Activated CD4-positive, alpha-beta T cell treated with anti-CD3 and anti-CD28 coated beads, Interleukin-2, amount 50 U/mL, for 48 hours (primary cell): ENCODE measurements around the gene GRK5.

Experiments
- DNase-seq, 2 experiments: peaks; one replicate each; pipeline ENCODE4 v3.0.0-alpha.2; 2020

Gene GRK5

DNA sequence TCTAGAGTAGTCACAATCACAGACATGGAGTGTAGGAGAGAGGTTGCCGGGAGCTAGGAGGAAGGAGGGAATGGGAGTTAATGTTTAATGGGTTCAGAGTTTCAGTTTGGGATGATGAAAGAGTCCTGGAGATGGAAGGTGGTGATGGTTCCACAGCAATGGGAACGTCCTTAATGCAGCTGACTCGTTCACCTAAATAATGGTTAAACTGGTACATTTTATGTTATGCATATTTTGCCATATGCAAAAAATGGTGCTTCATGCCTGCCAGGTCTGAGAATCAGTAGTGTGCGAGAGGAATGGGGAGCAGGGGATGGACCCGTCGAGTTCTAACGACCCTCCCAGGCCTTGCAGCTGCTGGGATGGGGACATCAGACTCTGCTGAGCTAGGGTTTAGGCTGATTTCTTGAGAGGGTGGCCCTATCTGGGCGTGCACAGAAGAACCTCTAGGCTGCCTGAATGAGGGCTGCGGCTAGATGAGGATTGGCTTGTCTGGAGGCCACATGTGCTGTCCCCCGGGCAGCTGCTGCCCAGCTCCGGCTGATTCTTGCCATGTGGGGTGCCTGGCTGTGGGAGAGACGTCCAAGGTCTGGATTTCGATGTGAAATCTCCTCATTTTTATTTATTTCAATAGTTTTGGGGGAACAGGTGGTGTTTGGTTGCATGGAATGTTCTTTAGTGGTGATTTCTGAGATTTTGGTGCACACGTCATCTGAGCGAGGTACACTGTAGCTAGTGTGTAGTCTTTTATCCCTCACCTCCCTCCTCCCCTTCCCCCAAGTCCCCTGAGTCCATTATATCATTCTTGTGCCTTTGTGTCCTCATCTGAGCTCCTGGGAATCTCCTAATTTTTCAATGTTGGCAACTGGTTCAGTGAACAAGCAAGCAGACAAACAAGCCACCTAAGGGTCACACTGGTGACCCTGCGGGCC, 116.0 kb downstream of the GRK5 start:
- DNase-seq, result no peak

DNA sequence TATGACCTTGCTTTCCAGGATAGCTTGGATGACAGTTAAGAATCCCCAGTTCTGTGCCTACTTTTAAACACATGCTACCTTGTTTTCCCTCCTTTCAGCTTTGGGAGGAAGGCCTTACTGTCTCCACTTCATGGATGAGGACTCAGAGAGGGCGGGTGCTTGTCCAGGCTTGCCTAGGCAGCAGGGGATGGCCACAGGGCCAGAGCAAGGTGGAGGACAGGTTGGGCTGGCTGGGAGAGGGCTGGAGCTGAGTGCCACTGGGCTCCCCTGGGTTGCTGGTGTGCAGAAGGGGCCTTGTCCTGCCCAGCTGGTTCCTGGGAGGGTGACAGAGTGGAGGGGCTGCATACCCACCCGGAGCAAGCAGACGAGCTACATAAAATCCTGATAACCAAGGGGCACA, 117.8 kb downstream of the GRK5 start:
- no peak for DNase-seq

DNA sequence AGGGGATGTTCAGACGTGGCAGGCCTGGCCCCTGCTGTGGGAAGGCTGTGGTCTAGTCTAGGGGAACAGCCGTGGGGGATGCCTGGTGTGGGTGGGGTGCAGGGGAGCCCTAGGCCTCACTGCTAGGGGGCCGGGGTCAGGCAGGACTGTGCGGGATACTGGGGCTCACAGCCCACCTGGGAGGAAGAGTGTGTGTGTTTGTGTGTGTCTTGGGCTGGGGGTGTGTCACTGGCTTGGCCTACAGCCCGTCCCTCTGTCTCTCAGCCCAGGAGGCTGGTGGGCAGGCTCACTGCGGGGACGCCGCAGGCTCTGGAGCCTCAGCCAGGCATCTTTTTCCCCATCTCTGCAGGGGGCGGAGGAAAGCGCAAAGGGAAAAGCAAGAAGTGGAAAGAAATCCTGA, 118.8 kb downstream of the GRK5 start:
- no peak for DNase-seq

GRCh38 chr10:119327096-119327745, 119.8 kb downstream of the GRK5 start:
- DNase-seq, result no peak

GRCh38 chr10:119328223-119328622, 120.9 kb downstream of the GRK5 start:
- DNase-seq, result no peak

DNA sequence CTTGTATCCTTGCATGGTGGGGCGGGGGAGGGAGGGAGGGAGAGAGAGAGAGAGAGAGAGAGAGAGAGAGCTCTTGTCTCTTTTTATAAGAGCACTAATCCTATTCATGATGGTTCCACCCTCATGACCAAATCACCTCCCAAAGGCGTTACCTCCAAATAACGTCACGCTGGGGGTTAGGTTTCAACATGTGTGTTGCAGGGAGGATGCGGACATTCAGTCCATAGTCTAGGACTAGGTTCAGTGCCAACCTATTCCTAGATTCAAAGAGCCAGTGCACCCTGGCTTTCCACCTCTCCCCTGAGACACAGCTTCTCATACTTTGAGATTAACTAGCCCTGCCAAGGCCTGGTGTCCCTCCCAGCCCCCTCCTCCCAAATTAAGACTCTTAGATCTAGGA, 123.0 kb downstream of the GRK5 start:
- DNase-seq, result no peak

GRCh38 chr10:119331061-119331460, 123.7 kb downstream of the GRK5 start:
- DNase-seq, result no peak

- DNase-seq, result peak; percentile 41 to 64
Observed at GRCh38 chr10:119333146-119333792, 125.9 kb downstream of the GRK5 start.

GRCh38 chr10:119335671-119336353, 128.4 kb downstream of the GRK5 start:
- no peak for DNase-seq

- DNase-seq, result no peak
Observed at GRCh38 chr10:119336599-119336998, 129.2 kb downstream of the GRK5 start.

- no peak for DNase-seq
Observed at GRCh38 chr10:119337223-119337622, 129.9 kb downstream of the GRK5 start.

DNA sequence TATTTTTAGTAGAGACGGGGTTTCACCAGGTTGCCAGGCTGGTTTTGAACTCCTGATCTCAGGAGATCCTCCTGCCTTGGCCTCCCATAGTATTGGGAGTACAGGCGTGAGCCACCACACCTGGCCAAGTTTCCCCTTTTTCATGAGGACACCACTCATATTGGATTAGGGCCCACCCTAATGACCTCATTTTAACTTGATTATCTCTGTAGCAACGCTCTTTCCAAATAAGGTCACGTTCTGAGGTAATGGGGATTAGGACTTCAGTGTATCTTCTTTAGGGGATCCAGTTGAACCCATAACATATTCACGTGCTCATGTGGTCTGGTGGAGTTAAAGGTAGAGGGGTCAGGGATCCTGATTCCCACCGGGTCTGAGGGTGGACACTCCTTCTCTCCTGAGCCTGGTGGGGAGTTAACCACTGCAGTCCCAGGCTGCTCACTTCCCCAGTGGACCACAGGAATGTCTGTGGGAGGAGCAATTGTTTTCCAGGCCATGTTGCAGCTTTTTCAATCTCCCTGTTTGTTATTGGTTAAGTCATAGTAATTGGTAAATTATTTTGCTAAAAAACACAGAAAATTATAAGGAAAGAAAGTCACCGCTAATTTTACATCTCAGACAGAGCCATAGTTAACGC, 130.5 kb downstream of the GRK5 start:
- no peak for DNase-seq

GRCh38 chr10:119339109-119339508, 131.7 kb downstream of the GRK5 start:
- no peak for DNase-seq

GRCh38 chr10:119340893-119341458, 133.6 kb downstream of the GRK5 start:
- DNase-seq, result no peak

- peak; percentile 45 to 62 for DNase-seq
Observed at GRCh38 chr10:119341459-119342301, 134.3 kb downstream of the GRK5 start.

DNA sequence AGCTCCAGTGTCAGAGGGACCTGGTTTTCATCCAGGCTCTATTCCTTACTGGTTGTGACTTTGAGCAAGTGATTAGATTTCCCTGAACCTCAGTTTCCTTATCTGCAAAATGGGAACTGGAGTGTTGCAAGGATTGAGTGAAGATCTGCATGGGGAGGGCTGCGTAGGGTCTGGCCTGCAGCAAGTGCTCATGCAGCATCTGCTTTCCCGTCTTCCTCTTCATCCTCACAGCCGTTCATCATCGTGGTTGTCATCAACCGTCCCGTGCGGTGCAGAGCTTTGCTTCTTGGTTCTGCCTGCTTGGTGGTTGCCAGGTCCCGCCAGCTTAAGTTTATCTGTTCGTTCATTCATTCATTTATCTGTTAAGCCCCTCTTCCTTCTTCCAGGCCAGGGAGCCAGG, 135.0 kb downstream of the GRK5 start:
- no peak for DNase-seq

DNA sequence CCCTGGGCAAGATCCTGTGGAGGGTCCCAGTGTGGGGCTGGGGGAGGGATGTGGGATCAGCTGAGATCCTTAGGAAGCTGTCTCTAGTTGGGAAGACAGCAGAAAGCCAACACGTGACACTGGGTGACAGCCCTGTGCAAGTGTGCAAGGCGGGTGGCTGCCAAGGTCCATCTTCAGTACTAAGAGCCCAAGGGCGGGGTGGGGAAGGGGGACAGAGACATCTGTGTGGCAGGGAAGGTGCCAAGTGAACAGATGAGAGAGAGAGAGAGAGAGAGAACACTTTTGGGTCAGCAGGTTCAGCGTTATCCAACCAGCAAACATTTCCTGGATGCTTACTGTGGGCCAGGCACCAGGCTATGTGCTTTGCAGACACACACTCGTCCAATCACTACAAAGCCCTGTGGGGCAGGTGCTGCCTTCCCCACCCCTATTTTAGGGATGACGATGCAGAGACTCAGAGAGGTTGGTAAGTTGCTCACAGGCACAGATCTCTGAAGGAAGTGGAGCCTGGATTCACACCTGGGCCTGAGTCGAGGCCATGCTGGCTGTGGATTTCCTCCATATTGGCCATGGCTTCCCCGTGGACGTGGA, 135.7 kb downstream of the GRK5 start:
- DNase-seq, result no peak

- no peak for DNase-seq
Observed at GRCh38 chr10:119344381-119344780, 137.0 kb downstream of the GRK5 start.

DNA sequence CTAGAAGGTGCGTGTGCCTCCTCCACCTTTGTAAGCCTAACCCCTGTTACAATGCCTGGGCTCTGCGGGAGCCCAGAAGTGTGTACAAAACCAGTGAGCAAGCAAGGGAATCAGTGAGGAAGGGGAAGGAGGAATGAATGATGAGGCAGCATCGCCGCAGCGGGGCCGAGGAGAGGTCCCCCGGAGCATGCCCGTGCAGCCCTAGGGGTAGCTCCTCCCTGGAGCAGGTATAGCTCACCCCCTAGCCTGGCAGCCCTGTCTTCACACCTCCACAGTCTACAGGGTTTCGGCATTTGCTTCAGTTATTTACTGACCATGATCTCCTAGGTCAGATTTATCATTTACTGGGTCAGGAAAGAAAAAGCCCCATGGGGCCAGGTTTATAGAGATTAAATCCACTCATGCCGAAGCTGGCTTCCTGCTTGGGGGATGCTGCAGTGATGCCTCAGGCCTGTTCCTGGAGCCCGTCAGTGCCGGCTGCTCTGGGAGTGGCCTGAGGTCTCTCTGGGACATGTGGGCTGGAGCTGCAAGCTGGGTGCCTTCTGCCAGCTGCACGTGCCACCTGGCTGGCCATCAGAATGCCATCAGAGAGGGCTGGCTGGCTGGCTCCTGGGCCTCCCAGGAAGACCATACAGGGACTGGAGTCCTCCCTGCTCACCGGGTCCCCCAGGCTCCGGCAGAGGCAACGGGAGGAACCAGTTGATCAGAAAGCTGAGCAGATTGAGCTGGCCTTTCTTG, 138.9 kb downstream of the GRK5 start:
- no peak for DNase-seq
